ENCODE results near the gene ZNF587.
"Not testable (repeated sequence)": the region's sequence is repeated elsewhere in the genome, so short reads cannot be mapped to it uniquely, and the experiment has no call there.

The ZNF587 gene

GRCh38 chr19:57888107-57888559 lies 38.5 kb downstream of the ZNF587 start:
- DNase-seq: no peak

DNA sequence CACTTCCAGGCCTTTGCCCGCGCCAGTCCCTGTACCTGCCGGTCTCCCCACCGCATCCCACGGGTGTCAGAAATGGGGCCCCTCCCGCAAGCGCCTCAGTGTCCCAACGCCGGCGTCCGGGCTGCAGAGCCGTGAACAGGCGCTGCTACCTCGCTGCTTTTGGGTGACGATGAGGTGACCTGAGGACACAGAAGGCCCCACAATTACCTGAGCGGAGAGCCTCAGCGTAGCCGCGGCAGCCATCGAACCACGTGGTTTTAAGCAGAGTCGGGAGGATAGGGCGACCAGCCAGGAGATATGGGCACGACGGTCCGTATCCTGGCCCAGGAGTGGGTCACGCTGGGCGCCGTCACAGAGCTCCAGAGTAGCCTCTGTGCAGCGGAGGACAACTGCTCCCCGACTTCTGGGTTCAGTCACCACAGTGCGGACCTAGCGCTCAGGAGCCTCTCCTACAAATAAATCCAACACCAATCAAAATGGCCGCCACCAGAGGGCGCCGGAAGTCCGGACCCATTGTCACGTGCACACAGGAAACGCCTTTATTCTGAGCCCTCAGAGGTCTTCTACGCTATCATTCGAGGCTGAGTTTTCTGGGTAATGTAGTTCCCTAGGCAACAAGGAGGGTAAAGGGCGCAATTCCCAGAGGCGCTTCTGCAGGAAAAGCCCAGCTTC lies 39.0 kb downstream of the ZNF587 start, which contains the start of gene ZNF814:
Gene ZNF814, minus strand, starts transcription at position 478 of the 672 bp plus-strand sequence. Its CDS starts 235 bp downstream, at position 243.
- peak; percentile 76 for DNase-seq

DNA sequence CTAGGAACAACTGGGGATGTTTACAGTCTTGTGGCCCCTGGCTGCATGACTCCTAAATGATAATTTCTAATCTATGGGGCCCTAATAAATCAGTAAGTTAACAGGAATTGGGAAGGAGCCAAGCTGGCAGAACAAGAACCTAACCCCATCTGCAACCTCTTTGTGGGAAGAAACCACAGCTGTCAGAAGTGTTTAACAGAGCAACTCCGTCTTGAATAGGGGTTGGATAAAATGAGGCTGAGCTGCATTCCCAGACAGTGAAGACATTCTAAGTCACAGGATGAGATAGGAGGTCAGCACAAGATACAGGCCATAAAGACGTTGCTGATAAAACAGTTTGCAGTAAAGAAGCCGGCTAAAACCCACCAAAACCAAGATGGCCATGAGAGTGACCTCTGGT lies 41.0 kb downstream of the ZNF587 start:
- not testable (repeated sequence) for DNase-seq

DNA sequence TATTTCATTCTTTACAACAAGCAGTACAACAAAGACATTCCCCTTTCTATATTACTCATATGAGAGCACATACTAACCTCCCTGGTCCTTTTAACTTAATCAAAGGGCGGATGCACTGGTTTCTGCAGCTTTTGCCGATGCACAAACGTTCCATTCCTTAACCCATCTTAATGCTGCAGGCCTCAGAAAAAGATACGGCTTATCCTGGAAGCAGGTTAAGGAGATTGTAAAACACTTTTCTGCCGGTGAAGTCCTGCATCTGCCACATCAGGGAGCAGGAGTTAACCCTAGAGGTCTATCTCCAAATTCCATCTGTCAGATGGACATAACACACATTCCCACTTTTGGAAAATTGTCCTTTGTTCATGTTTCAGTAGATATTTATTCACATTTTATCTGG lies 50.7 kb downstream of the ZNF587 start:
- no peak for DNase-seq

GRCh38 chr19:57903618-57904184 lies 54.0 kb downstream of the ZNF587 start:
- DNase-seq: no peak

DNA sequence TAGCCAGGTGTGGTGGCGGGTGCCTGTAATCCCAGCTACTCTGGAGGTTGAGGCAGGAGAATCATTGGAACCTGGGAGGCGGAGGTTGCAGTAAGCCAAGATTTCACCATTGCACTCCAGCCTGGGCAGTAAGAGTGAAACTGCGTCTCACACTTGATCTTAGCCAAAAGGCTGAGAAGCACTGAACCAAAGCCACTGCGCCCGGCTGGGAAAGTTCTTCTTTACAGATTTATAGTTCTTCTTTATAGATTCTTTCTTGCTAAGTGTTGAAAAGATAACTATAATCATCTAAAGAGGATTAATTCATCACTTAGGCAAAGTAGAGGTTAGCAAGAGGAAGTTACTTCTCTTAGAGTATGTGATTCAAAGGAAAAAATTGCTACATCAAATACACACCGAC lies 55.6 kb downstream of the ZNF587 start:
- no peak for DNase-seq

- DNase-seq: no peak
Measured at GRCh38 chr19:57907394-57907793, 57.7 kb downstream of the ZNF587 start.

DNA sequence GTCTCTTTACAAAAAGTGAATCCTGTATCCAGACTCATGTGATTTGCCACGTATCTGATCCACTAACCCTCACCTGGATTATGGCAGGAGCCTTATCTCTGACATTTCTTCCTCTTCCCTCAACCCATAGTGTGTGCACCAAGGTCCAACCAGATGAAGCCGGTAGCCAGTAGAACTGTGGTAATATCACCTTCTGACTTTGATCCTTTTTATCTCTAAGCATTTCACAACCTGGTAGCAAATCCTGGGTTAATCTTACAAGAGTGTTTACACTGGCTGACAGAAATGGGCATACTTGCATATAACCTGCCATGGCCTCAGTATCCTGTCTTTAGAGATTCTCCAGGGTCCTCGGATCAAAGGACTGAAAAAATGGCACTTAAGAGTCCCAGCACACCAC lies 64.9 kb downstream of the ZNF587 start:
- DNase-seq: no peak
